GM12874 (cell line): ENCODE data around the gene SPINK8.

Experiments used
- TF ChIP-seq, protein P1 (sequence below): IDR thresholded peaks from 2 replicates; pipeline ENCODE4 v1.5.1; 2011; ENCODE audit warnings: low read depth, mild to moderate bottlenecking, control low read depth, low read length, moderate library complexity; ENCODE audit not compliant: insufficient read depth

Gene SPINK8

DNA sequence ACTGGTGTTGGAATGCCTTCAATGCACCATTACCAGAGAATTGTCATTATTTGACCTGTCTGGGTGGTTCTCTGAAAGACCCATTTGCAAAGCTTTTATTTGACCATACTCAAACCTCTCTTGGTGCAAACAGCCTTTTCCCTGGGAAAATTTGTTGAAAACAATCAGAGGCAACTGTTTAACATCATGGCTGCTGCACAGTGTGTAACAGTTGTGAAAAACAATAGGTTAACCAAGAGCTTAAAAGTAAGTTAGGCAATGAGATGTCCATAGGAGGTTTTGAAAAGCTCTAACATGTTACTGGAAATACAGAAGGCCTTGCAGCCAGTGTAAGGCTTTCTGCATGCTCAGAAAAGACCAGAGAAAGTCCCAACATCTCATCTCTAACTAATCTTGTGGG, 18.9 kb downstream of the SPINK8 start:
- TF ChIP-seq, protein P1, sequence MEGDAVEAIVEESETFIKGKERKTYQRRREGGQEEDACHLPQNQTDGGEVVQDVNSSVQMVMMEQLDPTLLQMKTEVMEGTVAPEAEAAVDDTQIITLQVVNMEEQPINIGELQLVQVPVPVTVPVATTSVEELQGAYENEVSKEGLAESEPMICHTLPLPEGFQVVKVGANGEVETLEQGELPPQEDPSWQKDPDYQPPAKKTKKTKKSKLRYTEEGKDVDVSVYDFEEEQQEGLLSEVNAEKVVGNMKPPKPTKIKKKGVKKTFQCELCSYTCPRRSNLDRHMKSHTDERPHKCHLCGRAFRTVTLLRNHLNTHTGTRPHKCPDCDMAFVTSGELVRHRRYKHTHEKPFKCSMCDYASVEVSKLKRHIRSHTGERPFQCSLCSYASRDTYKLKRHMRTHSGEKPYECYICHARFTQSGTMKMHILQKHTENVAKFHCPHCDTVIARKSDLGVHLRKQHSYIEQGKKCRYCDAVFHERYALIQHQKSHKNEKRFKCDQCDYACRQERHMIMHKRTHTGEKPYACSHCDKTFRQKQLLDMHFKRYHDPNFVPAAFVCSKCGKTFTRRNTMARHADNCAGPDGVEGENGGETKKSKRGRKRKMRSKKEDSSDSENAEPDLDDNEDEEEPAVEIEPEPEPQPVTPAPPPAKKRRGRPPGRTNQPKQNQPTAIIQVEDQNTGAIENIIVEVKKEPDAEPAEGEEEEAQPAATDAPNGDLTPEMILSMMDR: no peak

- TF ChIP-seq, protein P1: no peak
These were observed 26.5 kb downstream of the SPINK8 start for GRCh38 chr3:48306860-48307530.

GRCh38 chr3:48306290-48306689, 27.2 kb downstream of the SPINK8 start:
- TF ChIP-seq, protein P1: no peak

DNA sequence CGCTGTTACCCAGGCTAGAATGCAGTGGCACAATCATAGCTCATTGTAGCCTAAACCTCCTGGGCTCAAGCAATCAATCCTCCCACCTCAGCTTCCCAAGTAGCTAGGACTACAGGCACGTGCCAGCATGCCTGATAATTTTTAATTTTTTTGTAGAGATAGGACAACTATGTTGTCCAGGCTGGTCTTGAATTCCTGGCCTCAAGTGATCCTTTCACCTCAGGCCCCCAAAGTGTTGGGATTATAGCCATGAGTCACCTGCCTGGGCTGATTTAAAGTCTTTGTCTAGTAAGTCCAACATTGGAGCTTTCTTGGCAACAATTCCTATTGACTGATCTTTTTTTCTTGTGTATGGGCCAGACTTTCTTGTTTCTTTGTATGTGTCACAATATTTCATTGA, 28.1 kb downstream of the SPINK8 start:
- TF ChIP-seq, protein P1: no peak

- TF ChIP-seq, protein P1: no peak
These were observed 30.4 kb downstream of the SPINK8 start for GRCh38 chr3:48303021-48303420.

DNA sequence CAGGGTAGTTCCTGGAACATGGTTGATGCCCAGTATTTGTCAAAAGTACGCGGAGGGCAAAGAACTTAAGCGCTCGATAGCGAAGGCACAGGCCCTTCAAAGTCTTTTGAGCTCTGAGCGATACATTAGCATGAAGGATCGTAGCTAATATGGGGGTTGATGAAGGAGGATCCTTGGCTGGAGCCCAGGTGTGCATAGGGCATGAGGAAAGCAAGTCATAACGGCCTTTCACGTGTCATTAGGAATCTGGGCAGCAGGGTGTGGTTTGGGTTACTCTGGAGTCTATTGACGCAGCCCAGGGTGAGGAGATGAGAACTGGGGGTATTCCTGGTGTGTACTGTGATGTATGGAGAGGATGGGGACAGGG, 31.7 kb downstream of the SPINK8 start:
- TF ChIP-seq, protein P1: no peak

GRCh38 chr3:48301020-48301799, 32.3 kb downstream of the SPINK8 start, which contains the start of gene NME6:
Gene NME6, minus strand, starts transcription at chr3:48301367.
- TF ChIP-seq, protein P1: no peak
